ENCODE results near the gene SLX4. TPM values are rescaled to one million over a fixed set of nuclear protein-coding genes. Genes with fewer than 3 reads are reported as not detected.

The SLX4 gene
- total RNA-seq, 1 experiment from 2014 or later = 7.0 TPM

DNA sequence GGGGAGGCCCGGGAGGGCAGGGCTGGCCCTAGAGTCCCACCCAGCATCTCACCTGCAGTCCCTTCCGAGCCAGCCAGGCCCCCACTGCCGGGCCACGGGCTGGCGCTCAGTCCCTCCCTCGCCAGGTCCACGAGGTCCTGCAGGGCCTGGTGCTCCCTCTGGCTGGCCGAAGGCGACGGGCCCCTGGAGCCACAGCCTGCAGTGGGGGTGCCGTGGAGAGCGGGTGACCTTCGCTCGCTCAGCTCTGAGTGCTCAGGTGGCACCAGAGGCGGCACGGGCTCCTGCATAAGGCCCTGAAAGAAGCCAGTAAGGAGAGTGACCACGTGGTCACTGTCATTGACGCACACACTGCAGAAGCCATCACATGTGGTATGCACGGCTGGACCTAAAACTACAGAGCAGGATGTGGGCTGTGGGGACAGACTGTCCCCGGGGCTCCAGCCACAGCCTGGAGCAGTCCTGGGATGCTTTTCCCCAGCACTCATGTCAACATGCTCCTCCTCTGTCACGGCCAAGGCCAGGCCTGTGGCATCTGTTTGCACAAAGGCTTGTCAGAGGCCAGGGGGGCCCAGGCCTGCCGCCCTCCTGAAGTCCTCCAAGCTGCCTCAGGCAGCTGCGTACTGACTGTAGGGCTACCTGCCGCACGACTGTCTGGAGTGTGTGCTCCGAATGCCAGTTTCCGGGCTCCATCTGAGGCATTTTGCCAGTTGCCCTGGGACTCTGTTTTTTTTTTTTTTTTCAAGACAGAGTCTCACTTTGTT lies 15.1 kb downstream of the SLX4 start:
- peaks cover 0 to 7% of the 10 kb centered on the region in 2 experiments; a peak in 1 of 4 replicates for H3K9me3 ChIP-seq (ENCODE audit: control insufficient read depth in 1 of 2, insufficient read depth in 1 of 2, low read depth in 1 of 2, low read length in 2 of 2)
- H3K36me3 ChIP-seq (ENCODE audit: control insufficient read depth in 1 of 2, insufficient read depth in 2 of 2, low read length in 2 of 2) = peaks cover 0 to 17% of the 10 kb centered on the region in 2 experiments; a peak in 1 of 4 replicates
- intact Hi-C loops (cut with micrococcal nuclease) = no loop called here
- ATAC-seq (no peak), DNase-seq (ENCODE audit: low read depth, low spot score) (no peak)
- no peaks in the 10 kb centered on the region for H4K20me1 ChIP-seq (ENCODE audit: insufficient read depth)
- ChIA-PET CTCF (no interaction called here), RAD21 (ENCODE audit: low non-redundant PET in 1 of 2, low total read pairs in 2 of 2, uncharacterized antibody in 2 of 2, unreplicated experiment in 2 of 2) (no interaction called here), POLR2A (no interaction called here)
- H3K79me2 ChIP-seq (ENCODE audit: insufficient read depth, low read length) = no peaks in the 10 kb centered on the region
- no peak overlapping the region for H3K9ac ChIP-seq (ENCODE audit: low read length)
- H3K4me2 ChIP-seq (ENCODE audit: low read length) = no peak overlapping the region
- H2AFZ ChIP-seq (ENCODE audit: low read depth, low read length, poor library complexity, severe bottlenecking) = no peak overlapping the region
- no peaks in the 10 kb centered on the region for H3K9me2 ChIP-seq (ENCODE audit: insufficient read depth)
- H3K27ac ChIP-seq (ENCODE audit: low read depth, low read length) = no peak overlapping the region
- no peaks in the 10 kb centered on the region for H3K4me1 ChIP-seq (ENCODE audit: control insufficient read depth in 1 of 2, insufficient read depth in 2 of 2, low read length in 2 of 2)
- TF ChIP-seq YY1 (IDR thresholded peaks at IDR 0.05; ENCODE audit: extremely low read depth, insufficient replicate concordance, low read depth, low read length) (no peak), SIN3A (IDR thresholded peaks at IDR 0.05; ENCODE audit: low read depth) (no peak), POLR2AphosphoS5 (IDR thresholded peaks at IDR 0.05; ENCODE audit: low read depth, low read length) (no peak)
- TF ChIP-seq, protein P1, sequence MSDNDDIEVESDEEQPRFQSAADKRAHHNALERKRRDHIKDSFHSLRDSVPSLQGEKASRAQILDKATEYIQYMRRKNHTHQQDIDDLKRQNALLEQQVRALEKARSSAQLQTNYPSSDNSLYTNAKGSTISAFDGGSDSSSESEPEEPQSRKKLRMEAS (IDR thresholded peaks at IDR 0.05) = no peak
- H3K27me3 ChIP-seq (ENCODE audit: insufficient read depth, low read length) = no peaks in the 10 kb centered on the region
- H3K4me3 ChIP-seq (replicated peaks in 1 of 2; ENCODE audit: low read depth in 1 of 2, low read length in 2 of 2) = no peak overlapping the region
- BruUV-seq (replicated peaks) = no TSS peak

DNA sequence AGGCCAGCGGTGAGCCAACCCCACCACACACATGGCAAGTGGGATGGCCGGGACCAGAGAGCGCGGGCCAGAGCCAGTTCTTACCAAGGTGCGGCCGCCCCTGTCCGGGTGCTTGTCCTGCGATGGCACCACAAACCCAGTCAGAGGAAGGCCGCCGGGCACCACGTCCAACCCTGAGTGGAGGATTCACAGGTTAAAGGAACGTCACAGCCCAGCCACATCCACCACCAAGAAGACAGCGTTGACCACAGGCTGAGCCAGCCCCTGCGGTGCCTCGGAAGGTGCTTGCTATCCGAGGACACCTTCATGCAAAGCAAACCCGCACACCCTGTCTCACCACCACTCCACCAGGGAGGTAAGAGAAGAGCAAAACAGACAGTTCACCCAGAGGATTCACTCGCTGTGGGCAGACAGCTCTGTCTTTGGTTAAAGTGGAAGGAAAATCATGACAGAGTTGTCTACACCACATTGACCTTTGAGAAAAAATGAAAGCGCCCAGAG lies 15.8 kb downstream of the SLX4 start:
- no peak for ATAC-seq
- peaks cover 0 to 11% of the 10 kb centered on the region in 2 experiments; a peak in 1 of 4 replicates for H3K36me3 ChIP-seq (ENCODE audit: control insufficient read depth in 1 of 2, insufficient read depth in 2 of 2, low read length in 2 of 2)
- H3K4me2 ChIP-seq (ENCODE audit: low read length) = no peak overlapping the region
- no peaks in the 10 kb centered on the region for H3K4me1 ChIP-seq (ENCODE audit: control insufficient read depth in 1 of 2, insufficient read depth in 2 of 2, low read length in 2 of 2)
- peaks cover 0 to 3% of the 10 kb centered on the region in 2 experiments; a peak in 1 of 4 replicates for H3K9me3 ChIP-seq (ENCODE audit: control insufficient read depth in 1 of 2, insufficient read depth in 1 of 2, low read depth in 1 of 2, low read length in 2 of 2)
- no peaks in the 10 kb centered on the region for H3K79me2 ChIP-seq (ENCODE audit: insufficient read depth, low read length)
- ChIA-PET CTCF (no interaction called here), POLR2A (no interaction called here), RAD21 (ENCODE audit: low non-redundant PET in 1 of 2, low total read pairs in 2 of 2, uncharacterized antibody in 2 of 2, unreplicated experiment in 2 of 2) (no interaction called here)
- H3K9ac ChIP-seq (ENCODE audit: low read length) = no peak overlapping the region
- H3K4me3 ChIP-seq (replicated peaks in 1 of 2; ENCODE audit: low read depth in 1 of 2, low read length in 2 of 2) = no peak overlapping the region
- no peaks in the 10 kb centered on the region for H4K20me1 ChIP-seq (ENCODE audit: insufficient read depth)
- no peaks in the 10 kb centered on the region for H3K27me3 ChIP-seq (ENCODE audit: insufficient read depth, low read length)
- intact Hi-C loops (cut with micrococcal nuclease) = no loop called here
- H3K9me2 ChIP-seq (ENCODE audit: insufficient read depth) = no peaks in the 10 kb centered on the region
- DNase-seq (ENCODE audit: low read depth, low spot score) = no peak
- TF ChIP-seq, protein P2, sequence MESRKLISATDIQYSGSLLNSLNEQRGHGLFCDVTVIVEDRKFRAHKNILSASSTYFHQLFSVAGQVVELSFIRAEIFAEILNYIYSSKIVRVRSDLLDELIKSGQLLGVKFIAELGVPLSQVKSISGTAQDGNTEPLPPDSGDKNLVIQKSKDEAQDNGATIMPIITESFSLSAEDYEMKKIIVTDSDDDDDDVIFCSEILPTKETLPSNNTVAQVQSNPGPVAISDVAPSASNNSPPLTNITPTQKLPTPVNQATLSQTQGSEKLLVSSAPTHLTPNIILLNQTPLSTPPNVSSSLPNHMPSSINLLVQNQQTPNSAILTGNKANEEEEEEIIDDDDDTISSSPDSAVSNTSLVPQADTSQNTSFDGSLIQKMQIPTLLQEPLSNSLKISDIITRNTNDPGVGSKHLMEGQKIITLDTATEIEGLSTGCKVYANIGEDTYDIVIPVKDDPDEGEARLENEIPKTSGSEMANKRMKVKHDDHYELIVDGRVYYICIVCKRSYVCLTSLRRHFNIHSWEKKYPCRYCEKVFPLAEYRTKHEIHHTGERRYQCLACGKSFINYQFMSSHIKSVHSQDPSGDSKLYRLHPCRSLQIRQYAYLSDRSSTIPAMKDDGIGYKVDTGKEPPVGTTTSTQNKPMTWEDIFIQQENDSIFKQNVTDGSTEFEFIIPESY (IDR thresholded peaks at IDR 0.05; ENCODE audit: extremely low read depth, insufficient replicate concordance, low read length) = no peak
- no peak for TF ChIP-seq ZFX (IDR thresholded peaks at IDR 0.05)
- H3K27ac ChIP-seq (ENCODE audit: low read depth, low read length) = no peak overlapping the region
- H2AFZ ChIP-seq (ENCODE audit: low read depth, low read length, poor library complexity, severe bottlenecking) = no peak overlapping the region
- BruUV-seq (replicated peaks) = no TSS peak
